ENCODE measurements around the gene EIF1AX. TPM values are rescaled to one million over a fixed set of nuclear protein-coding genes. Genes with fewer than 3 reads are reported as not detected.
"Not testable (repeated sequence)": the region's sequence is repeated elsewhere in the genome, so short reads cannot be mapped to it uniquely, and the experiment has no call there.

EIF1AX gene
- total and polyA plus RNA-seq, 4 donors = 19.1 to 89.0 (median 22.6) TPM

DNA sequence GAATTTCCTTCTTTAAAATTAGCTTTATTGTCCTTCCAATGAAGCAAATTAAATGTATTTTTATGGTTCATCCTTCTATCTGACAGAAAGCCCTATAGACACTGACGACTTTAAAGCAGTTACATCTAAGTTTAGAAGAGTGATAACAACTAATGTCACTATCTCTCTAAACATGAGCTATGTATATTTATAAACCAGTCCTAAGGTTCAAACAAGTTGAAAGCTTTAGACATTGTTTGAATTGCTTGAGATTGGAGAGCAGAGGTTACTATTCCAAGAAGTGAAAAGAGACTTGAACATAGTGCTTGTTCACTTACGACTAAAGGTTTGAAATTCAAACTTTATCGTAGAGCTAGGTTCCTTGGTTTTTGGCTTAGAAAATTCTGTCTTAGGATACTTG lies 30.2 kb upstream of the EIF1AX start:
- H3K36me3 ChIP-seq (ENCODE audit: control insufficient read depth in 4 of 4, insufficient read depth in 3 of 4, low read depth in 1 of 4, low read length in 3 of 4) = peaks cover 8 to 33% (median 25%) of the 10 kb centered on the region in 4 donors
- H3K27ac ChIP-seq (ENCODE audit: low read depth in 1 of 2, low read length in 2 of 2) = no peak overlapping the region
- DNase-seq (ENCODE audit: low spot score) = no peak
- H3K4me1 ChIP-seq (ENCODE audit: control insufficient read depth in 4 of 4, insufficient read depth in 4 of 4, low read length in 3 of 4) = no peaks in the 10 kb centered on the region
- H3K9me3 ChIP-seq (ENCODE audit: control insufficient read depth in 4 of 4, low read length in 3 of 4) = no peaks in the 10 kb centered on the region
- H3K4me3 ChIP-seq (ENCODE audit: low read depth in 1 of 3, low read length in 3 of 3) = no peak overlapping the region
- no peak overlapping the region for H3K9ac ChIP-seq (ENCODE audit: low read depth in 1 of 2, low read length in 2 of 2)
- no peaks in the 10 kb centered on the region for H3K27me3 ChIP-seq (ENCODE audit: control insufficient read depth in 4 of 4, insufficient read depth in 4 of 4, low read length in 3 of 4)
- WGBS = 95% methylated on average over 3 of the region's 3 CpGs
- TF ChIP-seq FOXA1 (IDR thresholded peaks at IDR 0.05) (no peak), JUND (IDR thresholded peaks at IDR 0.05) (no peak), ZBTB33 (IDR thresholded peaks at IDR 0.05) (no peak), RAD21 (IDR thresholded peaks at IDR 0.05) (no peak), FOXA2 (IDR thresholded peaks at IDR 0.05) (no peak), SP1 (IDR thresholded peaks at IDR 0.05) (no peak), TAF1 (conservative IDR thresholded peaks at IDR 0.05) (no peak)

- not testable (repeated sequence) for H3K9ac ChIP-seq (ENCODE audit: low read depth in 1 of 2, low read length in 2 of 2); H3K4me3 ChIP-seq (ENCODE audit: low read depth in 1 of 3, low read length in 3 of 3); DNase-seq (ENCODE audit: low spot score); H3K27me3 ChIP-seq (ENCODE audit: control insufficient read depth in 4 of 4, insufficient read depth in 4 of 4, low read length in 3 of 4); H3K9me3 ChIP-seq (ENCODE audit: control insufficient read depth in 4 of 4, low read length in 3 of 4); H3K27ac ChIP-seq (ENCODE audit: low read depth in 1 of 2, low read length in 2 of 2); H3K4me1 ChIP-seq (ENCODE audit: control insufficient read depth in 4 of 4, insufficient read depth in 4 of 4, low read length in 3 of 4)
- peaks cover 0 to 31% (median 11%) of the 10 kb centered on the region in 4 donors for H3K36me3 ChIP-seq (ENCODE audit: control insufficient read depth in 4 of 4, insufficient read depth in 3 of 4, low read depth in 1 of 4, low read length in 3 of 4)
These were observed 20.9 kb upstream of the EIF1AX start for GRCh38 chrX:20162516-20162915.

DNA sequence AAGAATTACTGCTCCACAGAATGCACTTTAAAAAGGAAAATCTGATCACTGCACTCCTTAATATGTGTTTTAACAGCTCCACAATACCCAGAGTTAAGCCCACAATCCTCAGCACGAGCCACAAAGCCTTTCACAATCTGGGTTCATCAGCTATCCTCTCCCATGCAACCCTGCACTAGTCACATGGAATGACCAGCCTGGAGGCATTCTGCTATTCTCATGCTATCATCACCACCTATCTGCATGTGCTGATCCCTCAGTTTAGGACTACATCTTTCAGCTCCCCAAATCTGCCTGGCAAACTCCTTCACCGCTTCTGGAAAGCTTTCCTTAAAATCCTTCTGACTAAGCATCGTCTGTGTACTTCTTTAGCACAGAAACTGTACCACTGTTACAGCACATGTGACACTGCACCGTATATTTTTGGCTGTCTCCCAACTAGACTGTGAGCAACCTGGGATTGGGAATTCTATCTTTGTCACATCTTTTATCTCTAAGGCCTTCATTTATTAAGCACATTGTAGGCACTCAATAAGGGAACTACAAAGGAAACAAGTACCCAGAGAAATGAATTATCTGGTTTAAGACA lies 18.3 kb upstream of the EIF1AX start:
- no peak for TF ChIP-seq HNF4G (IDR thresholded peaks at IDR 0.05)
- TF ChIP-seq FOXA1 (IDR thresholded peaks at IDR 0.05) = no peak
- no peak for TF ChIP-seq GABPA (IDR thresholded peaks at IDR 0.05 in 1 of 2, conservative IDR thresholded peaks at IDR 0.05 in 1 of 2)
- TF ChIP-seq RAD21 (IDR thresholded peaks at IDR 0.05) = no peak
- TF ChIP-seq JUND (IDR thresholded peaks at IDR 0.05) = no peak
- no peak for TF ChIP-seq CTCF (IDR thresholded peaks at IDR 0.05; ENCODE audit: low read depth, low read length, missing input control)
- no peak for TF ChIP-seq ZBTB33 (IDR thresholded peaks at IDR 0.05)
- TF ChIP-seq, protein P1, sequence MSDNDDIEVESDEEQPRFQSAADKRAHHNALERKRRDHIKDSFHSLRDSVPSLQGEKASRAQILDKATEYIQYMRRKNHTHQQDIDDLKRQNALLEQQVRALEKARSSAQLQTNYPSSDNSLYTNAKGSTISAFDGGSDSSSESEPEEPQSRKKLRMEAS (IDR thresholded peaks at IDR 0.05) = no peak
- no peak for TF ChIP-seq EGR1 (IDR thresholded peaks at IDR 0.05; ENCODE audit: low read depth in 2 of 2)
- TF ChIP-seq TAF1 (conservative IDR thresholded peaks at IDR 0.05) = no peak
- no peak for TF ChIP-seq YY1 (IDR thresholded peaks at IDR 0.05)
- Histone ChIP-seq H3K9me3 (ENCODE audit: control insufficient read depth in 4 of 4, low read length in 3 of 4) (no peaks in the 10 kb centered on the region), H3K9ac (ENCODE audit: low read depth in 1 of 2, low read length in 2 of 2) (no peak overlapping the region), H3K27ac (ENCODE audit: low read depth in 1 of 2, low read length in 2 of 2) (no peak overlapping the region), H3K4me1 (ENCODE audit: control insufficient read depth in 4 of 4, insufficient read depth in 4 of 4, low read length in 3 of 4) (no peaks in the 10 kb centered on the region), H3K27me3 (ENCODE audit: control insufficient read depth in 4 of 4, insufficient read depth in 4 of 4, low read length in 3 of 4) (no peaks in the 10 kb centered on the region), H3K4me3 (ENCODE audit: low read depth in 1 of 3, low read length in 3 of 3) (no peak overlapping the region), H3K36me3 (ENCODE audit: control insufficient read depth in 4 of 4, insufficient read depth in 3 of 4, low read depth in 1 of 4, low read length in 3 of 4) (peaks cover 4 to 32% (median 20%) of the 10 kb centered on the region in 4 donors)
- DNase-seq (ENCODE audit: low spot score) = no peak
- 88% methylated on average over 4 of the region's 4 CpGs for WGBS

Data from liver (tissue), 9 donors.